OCI-LY1 (cell line): ENCODE results near the gene GALR3.

Experiments used
- H2AFZ ChIP-seq: fragments of 200-600 bp; sonication (generic), shearing (Covaris generic); 2 replicates; pipeline ENCODE4 v1.6.0; 2014; ENCODE audit warnings: antibody characterized with exemption, mild to moderate bottlenecking, low read length
- H3F3A ChIP-seq: fragments of 200-600 bp; sonication (generic), shearing (Covaris generic); 2 replicates; pipeline ENCODE4 v1.6.0; 2014; ENCODE audit warnings: mild to moderate bottlenecking, antibody characterized with exemption, low read length, moderate library complexity; ENCODE audit not compliant: insufficient read depth
- H3K27ac ChIP-seq: fragments of 200-600 bp; sonication (generic); 2 replicates; pipeline ENCODE4 v1.5.1; 2014; ENCODE audit warnings: low read length, mixed run types, mild to moderate bottlenecking, low read depth; ENCODE audit not compliant: poor library complexity, severe bottlenecking
- H3K27me3 ChIP-seq: fragments of 200-600 bp; sonication (generic); 2 replicates; pipeline ENCODE4 v1.6.0; 2014; ENCODE audit warnings: antibody characterized with exemption, mild to moderate bottlenecking, low read length, moderate library complexity; ENCODE audit not compliant: insufficient read depth
- H3K36me3 ChIP-seq: fragments of 200-600 bp; sonication (generic); 2 replicates; pipeline ENCODE4 v1.6.1; 2014; ENCODE audit warnings: mild to moderate bottlenecking, antibody characterized with exemption, low read length, moderate library complexity, mixed read lengths; ENCODE audit not compliant: insufficient read depth
- H3K4me1 ChIP-seq: fragments of 200-600 bp; sonication (generic); 2 replicates; pipeline ENCODE4 v1.5.1; 2014; ENCODE audit warnings: mild to moderate bottlenecking, low read length, moderate library complexity; ENCODE audit not compliant: insufficient read depth, severe bottlenecking
- H3K4me2 ChIP-seq: fragments of 200-600 bp; sonication (generic), shearing (Covaris generic); 2 replicates; pipeline ENCODE4 v1.6.1; 2014; ENCODE audit warnings: low read length
- H3K4me3 ChIP-seq: fragments of 200-600 bp; sonication (generic); 2 replicates; pipeline ENCODE4 v1.5.1; 2014; ENCODE audit warnings: low read length, low read depth, mild to moderate bottlenecking, mixed read lengths; ENCODE audit not compliant: poor library complexity, severe bottlenecking
- H3K79me2 ChIP-seq: fragments of 200-600 bp; shearing (Covaris generic); 2 replicates; pipeline ENCODE4 v1.6.1; 2016; ENCODE audit warnings: mixed run types, low read length, mixed read lengths; ENCODE audit not compliant: insufficient read depth
- H3K9ac ChIP-seq: fragments of 200-600 bp; sonication (generic), shearing (Covaris generic); 2 replicates; pipeline ENCODE4 v1.6.1; 2014; ENCODE audit warnings: mild to moderate bottlenecking, low read length, mixed read lengths
- H3K9me2 ChIP-seq: fragments of 200-600 bp; sonication (generic), shearing (Covaris generic); 2 replicates; pipeline ENCODE4 v1.6.1; 2014; ENCODE audit warnings: low read depth, mild to moderate bottlenecking, low read length, mixed read lengths
- H3K9me3 ChIP-seq: fragments of 200-600 bp; shearing (Covaris generic); 2 replicates; pipeline ENCODE4 v1.6.1; 2014; ENCODE audit warnings: low read length, mixed read lengths
- H4K20me1 ChIP-seq: fragments of 200-600 bp; sonication (generic), shearing (Covaris generic); 2 replicates; pipeline ENCODE4 v1.6.0; 2016; ENCODE audit warnings: mild to moderate bottlenecking, low read length; ENCODE audit not compliant: insufficient read depth
- CTCF ChIP-seq: fragments of 200-600 bp; sonication (generic), shearing (Covaris generic); IDR thresholded peaks from 2 replicates; pipeline ENCODE4 v1.5.1; 2017; ENCODE audit warnings: mild to moderate bottlenecking, antibody characterized with exemption, low read length, moderate library complexity, mixed read lengths
- EZH2 ChIP-seq: fragments of 200-600 bp; sonication (generic), shearing (Covaris generic); IDR thresholded peaks from 2 replicates; pipeline ENCODE4 v1.8.0; 2017; ENCODE audit warnings: borderline replicate concordance, mixed run types, mild to moderate bottlenecking, antibody characterized with exemption, low read length, moderate library complexity, mixed read lengths

Gene GALR3

GRCh38 chr22:37823134-37823985, at the start of gene GALR3:
Gene GALR3, plus strand, starts transcription at chr22:37823382. Its CDS starts 25 bp downstream, at chr22:37823407.
- H3K27me3 ChIP-seq = no peaks in the 10 kb centered on the region; the same call in 1 of the 2 replicates
- H3K4me3 ChIP-seq = no peak within 1 kb of the TSS
- no peaks in the 10 kb centered on the region for H3K9me2 ChIP-seq
- no peaks in the 10 kb centered on the region for H3K36me3 ChIP-seq
- TF ChIP-seq CTCF (no peak), EZH2 (no peak)
- no peaks in the 10 kb centered on the region for H3K9me3 ChIP-seq
- H3K79me2 ChIP-seq = no peaks in the 10 kb centered on the region
- no peak within 1 kb of the TSS for H3K9ac ChIP-seq
- no peak within 1 kb of the TSS for H3K27ac ChIP-seq
- no peak within 1 kb of the TSS; the same call in 1 of the 2 replicates for H3K4me2 ChIP-seq
- no peak within 1 kb of the TSS for H2AFZ ChIP-seq
- H3K4me1 ChIP-seq = peaks cover 11% of the 10 kb centered on the region
- no peaks in the 10 kb centered on the region for H3F3A ChIP-seq
- no peaks in the 10 kb centered on the region for H4K20me1 ChIP-seq

GRCh38 chr22:37774728-37775127, 48.5 kb upstream of the GALR3 start:
- Histone ChIP-seq H3F3A (peaks cover 14% of the 10 kb centered on the region; the same call in 1 of the 2 replicates), H3K9ac (no peak overlapping the region), H2AFZ (no peak overlapping the region), H3K36me3 (peaks cover 6% of the 10 kb centered on the region; the same call in 1 of the 2 replicates), H3K9me2 (no peaks in the 10 kb centered on the region), H3K27me3 (no peaks in the 10 kb centered on the region), H3K9me3 (no peaks in the 10 kb centered on the region), H3K4me3 (no peak overlapping the region), H3K4me1 (peaks cover 37% of the 10 kb centered on the region), H4K20me1 (no peaks in the 10 kb centered on the region), H3K27ac (no peak overlapping the region), H3K79me2 (no peaks in the 10 kb centered on the region), H3K4me2 (no peak overlapping the region)
- TF ChIP-seq CTCF = no peak
- no peak for TF ChIP-seq EZH2

- no peak overlapping the region for H2AFZ ChIP-seq
- H3K4me2 ChIP-seq = peak overlapping the region; percentile 66; the same call in 1 of the 2 replicates
- no peaks in the 10 kb centered on the region for H3K9me3 ChIP-seq
- H3K79me2 ChIP-seq = no peaks in the 10 kb centered on the region
- H4K20me1 ChIP-seq = no peaks in the 10 kb centered on the region
- peaks cover 37% of the 10 kb centered on the region for H3K4me1 ChIP-seq
- H3K9ac ChIP-seq = no peak overlapping the region; the same call in 1 of the 2 replicates
- H3K27me3 ChIP-seq = no peaks in the 10 kb centered on the region
- peaks cover 14% of the 10 kb centered on the region; the same call in 1 of the 2 replicates for H3F3A ChIP-seq
- no peaks in the 10 kb centered on the region for H3K9me2 ChIP-seq
- peaks cover 6% of the 10 kb centered on the region; the same call in 1 of the 2 replicates for H3K36me3 ChIP-seq
- peak overlapping the region; percentile 85 for H3K27ac ChIP-seq
- TF ChIP-seq CTCF (no peak), EZH2 (no peak)
- H3K4me3 ChIP-seq = no peak overlapping the region
Measured at GRCh38 chr22:37775785-37776638, 47.2 kb upstream of the GALR3 start.
